NCI-H1092 (cell line): ENCODE results near the gene ATG4D.
"Not testable (repeated sequence)": the region's sequence is repeated elsewhere in the genome, so short reads cannot be mapped to it uniquely, and the experiment has no call there.

Source experiments
- DNase-seq: peaks from one replicate; lab custom pipeline; 2025; lab: John Stamatoyannopoulos, UW

ATG4D gene

DNA sequence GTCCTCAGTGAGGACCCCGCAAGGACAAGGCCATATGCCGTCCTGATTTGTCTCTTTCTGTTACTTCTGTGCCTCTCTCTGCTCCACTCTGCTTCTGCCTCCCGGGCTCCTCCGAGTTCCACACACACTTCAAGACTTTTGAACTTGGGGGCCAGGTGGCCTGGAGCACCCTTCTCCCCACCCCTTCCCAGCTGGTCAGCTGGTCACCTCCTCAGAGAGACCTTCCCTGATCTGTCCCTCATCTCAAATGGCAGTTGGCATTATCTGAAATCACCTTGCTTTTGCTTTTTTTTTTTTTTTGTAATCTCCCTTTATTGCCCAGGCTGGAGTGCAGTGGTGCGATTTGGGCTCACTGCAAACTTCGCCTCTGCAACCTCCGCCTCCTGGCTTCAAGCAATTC, 24.3 kb upstream of the ATG4D start:
- no peak for DNase-seq

DNA sequence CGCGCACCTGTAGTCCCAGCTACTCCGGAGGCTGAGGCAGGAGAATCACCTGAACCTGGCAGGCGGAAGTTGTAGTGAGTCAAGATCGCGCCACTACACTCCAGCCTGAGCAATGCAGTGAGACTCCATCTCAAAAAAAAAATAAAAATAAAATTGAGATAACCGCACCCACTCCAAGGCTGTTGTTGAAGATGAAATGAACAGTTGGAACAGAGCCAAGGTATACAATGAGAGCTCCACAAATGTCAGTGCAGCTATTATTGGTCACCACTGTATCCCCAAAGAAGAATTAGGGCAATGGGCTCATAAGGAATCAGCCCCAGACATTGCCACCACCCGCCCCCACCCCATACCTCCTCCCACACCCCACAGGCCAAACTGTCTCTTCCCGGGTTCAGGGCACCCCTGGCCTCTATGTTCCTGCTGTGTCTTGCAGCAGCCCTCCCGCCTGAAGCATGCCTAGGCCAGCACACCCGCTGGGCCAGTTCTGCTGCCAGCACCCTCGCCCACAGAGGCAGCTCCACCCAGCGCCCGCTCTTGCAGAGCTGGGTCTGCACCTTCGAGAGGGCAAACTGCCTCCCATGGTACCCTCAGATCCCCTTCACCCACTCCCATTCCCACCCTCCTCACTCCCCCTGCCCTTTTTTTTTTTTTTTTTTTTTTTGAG, 22.9 kb upstream of the ATG4D start:
- DNase-seq = no peak

DNA sequence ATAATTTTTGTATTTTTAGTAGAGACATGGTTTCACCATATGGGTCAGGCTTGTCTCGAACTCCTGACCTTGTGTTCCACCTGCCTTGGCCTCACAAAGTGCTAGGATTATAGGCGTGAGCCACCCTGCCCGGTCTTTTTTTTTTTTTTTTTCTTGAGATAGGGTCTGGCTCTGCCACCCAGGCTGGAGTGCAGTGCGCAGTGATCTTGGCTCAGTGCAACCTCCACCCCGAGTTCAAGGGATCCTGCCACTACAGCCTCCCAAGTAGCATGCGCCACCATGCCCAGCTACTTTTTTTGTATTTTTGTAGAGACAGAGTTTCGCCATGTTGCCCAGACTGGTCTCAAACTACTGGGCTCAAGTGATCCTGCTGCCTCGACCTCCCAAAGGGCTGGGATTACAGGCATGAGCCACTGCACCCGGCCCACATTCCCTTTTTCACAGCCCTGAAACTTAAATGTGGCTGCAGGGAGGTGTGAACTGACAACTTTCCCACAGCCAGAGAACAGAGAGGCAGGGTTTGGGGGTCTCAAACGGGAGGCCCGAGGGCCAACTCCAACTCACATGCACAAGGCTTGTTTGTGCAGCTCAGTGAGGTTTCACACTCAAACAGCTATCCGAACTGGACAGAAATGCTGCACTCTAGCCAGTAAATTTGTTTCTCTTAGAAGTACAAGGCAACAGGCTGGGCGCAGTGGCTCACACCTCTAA, 22.1 kb upstream of the ATG4D start:
- DNase-seq = no peak

DNA sequence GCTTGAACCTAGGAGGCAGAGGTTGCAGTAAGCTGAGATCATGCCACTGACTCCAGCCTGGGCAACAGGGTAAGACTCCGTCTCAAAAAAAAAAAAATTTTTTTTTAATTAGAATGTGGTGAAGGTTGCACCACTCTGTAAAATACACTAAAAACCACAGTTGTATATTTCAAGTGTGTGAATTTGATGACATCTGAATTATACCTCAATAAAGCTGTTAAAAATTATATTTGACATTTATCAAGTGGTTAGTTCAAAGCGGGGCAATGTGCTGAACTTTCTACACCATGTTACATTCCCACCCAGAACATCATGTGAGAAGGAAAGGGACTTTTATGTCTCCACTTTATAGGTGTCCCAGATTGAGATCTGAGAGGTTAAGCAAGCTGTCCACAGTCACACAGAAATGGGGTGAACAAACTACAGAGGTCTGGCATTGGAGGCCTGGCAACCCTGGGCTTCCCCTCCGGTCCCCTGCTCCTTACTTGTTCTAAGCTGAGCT, 20.5 kb upstream of the ATG4D start:
- DNase-seq = no peak

DNA sequence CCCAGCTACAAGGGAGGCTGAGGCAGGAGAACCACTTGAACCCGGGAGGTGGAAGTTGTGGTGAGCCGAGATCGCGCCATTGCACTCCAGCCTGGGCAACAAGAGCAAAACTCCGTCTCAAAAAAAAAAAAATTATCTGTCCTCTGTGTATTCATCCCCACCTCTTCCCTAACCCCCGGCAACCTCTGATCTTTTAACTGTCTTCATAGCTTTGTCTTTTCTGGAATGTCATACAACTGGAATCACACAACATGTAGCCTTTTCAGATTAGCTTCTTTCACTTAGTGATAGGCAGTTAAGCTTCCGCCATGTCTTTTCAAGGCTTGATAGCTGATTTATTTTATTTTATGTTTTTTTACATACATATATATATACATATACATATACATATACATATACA, 18.1 kb upstream of the ATG4D start:
- DNase-seq = no peak

DNA sequence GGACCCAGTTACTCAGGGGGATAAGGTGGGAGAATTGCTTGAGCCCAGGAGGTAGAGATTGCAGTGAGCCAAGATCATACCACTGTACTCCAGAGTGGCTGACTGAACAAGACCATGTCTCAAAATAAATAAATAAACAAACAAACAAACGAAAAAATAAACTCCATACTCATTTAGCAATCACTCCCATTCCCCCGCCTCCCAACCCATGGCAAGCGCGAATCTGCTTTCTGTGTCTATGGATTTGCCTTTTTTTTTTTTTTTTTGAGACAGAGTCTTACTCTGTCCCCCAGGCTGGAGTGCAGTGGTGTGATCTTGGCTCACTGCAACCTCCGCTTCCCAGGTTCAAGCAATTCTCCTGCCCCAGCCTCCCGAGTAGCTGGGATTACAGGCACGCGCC, 16.8 kb upstream of the ATG4D start:
- DNase-seq = not testable (repeated sequence)

DNA sequence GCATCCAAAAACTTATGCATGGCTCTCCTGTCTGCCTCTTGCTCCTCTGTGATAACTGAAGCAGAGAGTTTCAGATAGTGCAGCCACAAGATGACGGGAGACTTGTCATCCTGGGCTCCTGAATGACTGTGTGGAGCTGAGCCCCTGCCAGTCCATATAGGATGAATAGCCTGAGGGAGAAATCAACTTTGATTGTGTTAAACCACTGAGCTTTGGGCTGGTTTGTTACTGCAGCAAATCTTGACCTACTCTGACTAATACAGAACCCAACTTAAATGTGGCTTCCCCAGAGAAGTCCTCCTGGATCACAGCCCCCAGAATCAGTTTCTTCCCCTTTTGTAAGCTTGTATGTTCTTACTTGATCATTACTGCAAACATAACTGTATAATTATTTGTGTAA, 11.2 kb upstream of the ATG4D start:
- no peak for DNase-seq

DNA sequence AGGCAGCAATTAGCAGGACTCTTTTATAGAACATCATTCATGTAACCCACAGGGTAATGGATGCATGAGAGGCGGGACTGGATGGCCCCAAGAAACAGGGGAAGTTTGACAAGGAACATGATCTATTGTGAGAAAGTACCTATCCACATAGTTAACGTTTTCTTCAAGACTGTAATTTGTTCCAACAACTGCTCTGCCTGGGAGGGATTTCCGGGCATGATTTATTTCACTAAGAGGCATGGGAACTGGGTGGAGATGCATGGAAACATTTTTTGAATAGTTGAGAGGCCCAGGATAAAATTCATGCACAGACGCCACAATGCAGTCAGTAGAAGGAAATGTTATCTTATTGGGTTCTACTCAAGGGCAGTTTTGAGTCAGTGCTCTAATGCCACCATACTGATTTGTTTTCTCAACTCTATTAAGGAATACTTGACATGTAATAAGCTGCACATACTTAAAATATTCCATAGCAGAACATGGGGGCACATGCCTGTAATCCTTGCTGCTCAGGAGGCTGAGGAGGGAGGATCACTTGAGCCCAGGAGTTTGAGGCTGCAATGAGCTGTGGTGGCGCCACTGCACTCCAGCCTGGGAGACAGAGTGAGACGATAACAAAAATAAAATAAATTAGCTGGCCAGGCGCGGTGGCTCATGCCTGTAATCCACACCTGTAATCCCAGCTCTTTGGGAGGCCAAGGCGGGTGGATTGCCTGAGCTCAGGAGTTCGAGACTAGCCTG, 9.9 kb upstream of the ATG4D start:
- DNase-seq = no peak

DNA sequence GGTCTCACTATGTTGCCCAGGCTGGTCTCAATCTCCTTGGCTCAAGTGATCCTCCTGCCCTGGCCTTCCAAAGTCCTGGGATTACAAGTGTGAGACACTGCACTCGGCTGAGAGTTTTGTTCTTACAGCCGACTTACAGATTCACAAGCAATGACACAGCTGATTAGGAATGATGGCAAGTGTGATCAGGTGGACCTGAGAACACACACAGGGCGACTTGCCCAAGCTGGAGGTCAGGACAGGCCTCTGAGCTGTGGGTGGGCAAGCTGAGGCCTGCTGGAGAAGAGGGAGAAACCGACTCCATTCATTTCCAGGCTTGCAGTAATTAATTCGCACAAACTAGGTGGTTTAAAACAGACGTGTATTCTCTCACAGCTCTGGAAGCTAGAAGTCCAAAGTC, 8.1 kb upstream of the ATG4D start:
- DNase-seq = no peak

DNA sequence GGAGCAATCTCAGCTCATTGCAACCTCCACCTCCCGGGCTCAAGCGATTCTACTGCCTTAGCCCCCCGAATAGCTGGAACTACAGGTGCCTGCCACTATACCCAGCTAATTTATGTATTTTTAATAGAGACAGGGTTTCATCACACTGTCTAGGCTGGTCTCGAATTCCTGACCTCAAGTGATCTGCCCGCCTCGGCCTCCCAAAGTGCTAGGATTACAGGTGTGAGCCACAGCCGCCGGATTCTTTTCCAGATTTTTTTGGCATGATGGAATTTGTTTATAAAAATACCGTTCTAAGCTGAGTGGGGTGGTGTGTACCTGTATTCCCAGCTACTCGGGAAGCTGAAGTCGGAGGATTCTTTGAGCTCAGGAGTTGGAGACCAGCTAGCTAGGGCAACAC, 6.0 kb upstream of the ATG4D start:
- no peak for DNase-seq

DNA sequence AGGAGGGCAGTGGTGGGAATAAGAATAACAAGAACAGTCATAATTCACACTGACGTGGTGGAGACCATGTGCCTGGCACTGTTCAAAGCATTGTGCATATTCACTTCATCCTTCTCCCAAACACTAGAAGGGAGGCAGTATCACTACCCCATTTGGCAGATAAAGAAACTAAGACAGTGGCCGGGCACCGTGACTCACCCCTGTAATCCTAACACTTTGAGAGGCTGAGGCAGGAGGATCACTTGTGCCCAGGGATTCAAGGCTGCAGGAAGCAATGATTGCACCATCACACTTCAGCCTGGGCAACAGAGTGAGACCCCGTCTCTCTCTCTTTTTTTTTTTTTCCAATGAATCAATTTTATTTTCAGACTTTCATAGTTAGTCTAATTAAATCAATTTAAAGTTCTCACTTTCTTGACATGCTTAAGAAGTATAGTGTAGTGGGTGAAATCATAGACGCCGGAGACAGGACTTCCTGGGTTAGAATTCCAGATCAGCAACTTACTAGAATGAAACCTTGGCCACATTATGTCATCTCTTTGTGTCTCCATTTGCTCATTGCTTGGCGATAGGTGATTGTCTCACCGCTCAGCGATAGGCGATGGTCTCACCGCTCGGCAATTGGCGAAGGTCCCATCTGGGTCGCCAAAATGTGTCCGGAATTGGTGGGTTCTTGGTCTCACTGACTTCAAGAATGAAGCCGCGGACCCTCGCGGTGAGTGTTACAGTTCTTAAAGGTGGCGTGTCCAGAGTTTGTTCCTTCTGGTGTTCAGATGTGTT, 5.3 kb upstream of the ATG4D start:
- no peak for DNase-seq

DNA sequence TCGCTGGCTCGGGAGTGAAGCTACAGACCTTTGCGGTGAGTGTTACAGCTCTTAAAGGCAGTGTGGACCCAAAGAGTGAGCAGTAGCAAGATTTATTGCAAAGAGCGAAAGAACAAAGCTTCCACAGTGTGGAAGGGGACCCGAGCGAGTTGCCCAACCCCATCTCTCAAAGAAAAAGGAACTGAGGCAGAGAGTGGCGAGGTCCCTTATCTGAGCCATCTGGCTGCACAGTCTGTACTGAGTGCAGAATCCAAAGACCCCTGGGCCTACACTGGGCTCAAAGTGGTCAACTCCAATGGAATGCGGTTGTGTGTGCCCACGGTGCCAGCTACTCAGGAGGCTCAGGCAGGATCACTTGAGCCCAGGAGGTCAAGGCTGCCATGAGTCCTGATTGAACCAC, 4.7 kb upstream of the ATG4D start:
- DNase-seq = not testable (repeated sequence)

DNA sequence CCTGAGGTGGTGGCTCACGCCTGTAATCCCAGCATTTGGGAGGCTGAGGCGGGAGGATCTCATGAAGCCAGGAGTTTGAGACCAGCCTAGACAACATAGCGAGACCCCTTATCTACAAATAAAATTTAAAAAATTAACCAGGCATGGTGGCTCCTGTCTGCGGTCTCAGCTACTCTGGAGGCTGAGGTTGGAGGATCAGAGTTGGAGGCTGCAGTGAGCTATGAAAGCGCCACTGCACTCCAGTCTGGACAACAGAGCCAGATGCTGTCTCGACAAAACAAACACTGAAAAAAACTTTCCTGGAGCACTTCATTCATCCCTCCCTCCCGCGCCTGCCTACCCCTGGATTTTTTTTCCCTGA, 665 bp upstream of the ATG4D start:
- no peak for DNase-seq

DNA sequence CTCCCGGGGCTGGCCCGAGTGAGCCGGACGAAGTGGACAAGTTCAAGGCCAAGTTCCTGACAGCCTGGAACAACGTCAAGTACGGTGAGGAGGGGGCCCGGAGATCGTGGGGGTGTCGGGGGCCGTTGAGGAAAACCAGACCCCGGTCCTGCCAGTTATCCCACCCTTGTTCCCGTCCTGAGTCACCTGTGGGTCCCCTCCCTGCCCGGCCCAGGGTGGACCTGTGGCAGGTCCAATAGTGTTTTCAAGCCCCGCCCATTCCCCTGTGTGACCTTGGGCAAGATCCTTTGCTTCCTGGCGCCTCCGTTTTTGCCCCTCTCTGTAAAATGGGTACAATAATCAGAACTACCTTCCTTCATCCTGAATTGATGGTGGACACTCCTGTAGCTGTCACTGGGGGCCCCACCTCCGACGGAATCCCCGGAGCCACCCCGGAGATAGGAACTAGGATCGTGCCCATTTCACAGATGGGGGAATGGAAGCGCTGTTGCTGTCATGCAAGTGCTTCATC, 593 bp downstream of the ATG4D start:
- no peak for DNase-seq

DNA sequence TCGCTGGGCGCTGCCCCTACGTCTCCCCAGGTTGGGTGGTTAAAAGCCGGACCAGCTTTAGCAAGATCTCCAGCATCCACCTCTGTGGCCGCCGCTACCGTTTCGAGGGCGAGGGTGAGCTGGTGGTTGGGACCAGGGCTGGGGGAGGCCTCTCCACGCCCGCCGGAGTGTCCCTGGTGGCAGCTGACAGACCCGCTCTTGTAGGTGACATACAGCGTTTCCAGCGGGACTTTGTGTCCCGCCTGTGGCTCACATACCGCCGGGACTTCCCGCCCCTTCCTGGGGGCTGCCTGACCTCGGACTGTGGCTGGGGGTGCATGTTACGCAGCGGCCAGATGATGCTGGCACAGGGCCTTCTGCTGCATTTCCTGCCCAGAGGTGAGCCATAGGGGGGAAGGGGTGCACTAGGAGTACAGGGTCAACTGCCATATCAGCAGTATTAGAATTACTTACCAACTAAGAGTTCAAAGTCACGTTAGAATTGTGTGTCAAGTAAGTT, 1.1 kb downstream of the ATG4D start:
- no peak for DNase-seq

DNA sequence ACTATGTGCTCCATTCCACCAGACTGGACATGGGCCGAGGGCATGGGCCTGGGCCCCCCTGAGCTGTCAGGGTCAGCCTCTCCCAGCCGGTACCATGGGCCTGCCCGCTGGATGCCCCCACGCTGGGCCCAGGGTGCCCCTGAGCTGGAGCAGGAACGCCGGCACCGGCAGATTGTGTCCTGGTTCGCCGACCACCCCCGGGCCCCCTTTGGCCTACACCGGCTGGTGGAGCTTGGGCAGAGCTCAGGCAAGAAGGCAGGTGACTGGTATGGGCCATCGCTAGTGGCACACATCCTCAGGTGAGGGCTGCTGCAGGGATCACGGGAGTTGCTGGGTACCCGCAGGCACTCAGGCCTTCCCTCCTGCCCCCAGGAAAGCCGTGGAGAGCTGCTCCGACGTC, 3.1 kb downstream of the ATG4D start:
- no peak for DNase-seq

DNA sequence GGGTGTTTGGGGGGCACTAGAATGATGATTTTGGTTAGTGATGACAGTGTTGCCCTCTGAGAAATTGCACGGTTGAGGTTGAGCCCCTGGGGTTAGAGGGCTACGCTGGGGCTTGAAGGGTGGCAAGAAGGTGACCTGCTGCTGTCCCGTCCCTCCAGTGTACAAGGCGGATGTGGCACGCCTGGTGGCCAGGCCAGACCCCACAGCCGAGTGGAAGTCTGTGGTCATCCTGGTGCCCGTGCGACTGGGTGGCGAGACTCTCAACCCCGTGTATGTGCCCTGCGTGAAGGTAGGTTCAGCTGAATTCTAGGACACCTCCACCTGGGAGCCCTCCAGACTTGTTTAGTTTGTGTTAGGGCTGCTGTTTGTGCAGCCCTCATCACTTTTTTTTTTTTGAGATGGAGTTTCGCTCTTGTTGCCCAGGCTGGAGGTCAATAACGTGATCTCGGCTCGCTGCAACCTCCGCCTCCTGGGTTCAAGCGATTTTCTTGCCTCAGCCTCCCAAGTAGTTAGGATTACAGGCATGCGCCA, 5.1 kb downstream of the ATG4D start:
- no peak for DNase-seq

DNA sequence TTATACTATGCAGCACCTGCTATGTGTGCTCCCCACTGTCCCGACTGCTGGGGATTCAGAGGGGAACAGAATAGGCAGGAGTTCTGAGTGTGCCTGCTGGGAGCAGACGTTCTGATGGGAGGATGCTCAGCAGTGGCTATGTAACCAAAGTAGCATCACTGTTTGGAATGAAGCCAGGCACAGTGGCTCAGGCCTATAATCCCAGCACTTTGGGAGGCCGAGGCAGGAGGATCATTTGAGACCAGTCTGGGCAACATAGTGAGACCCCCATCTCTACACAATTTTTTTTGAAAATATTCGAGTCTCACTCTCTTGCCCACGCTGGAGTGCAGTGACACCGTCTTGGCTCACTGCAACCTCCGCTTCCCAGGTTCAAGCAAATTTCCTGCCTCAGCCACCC, 6.0 kb downstream of the ATG4D start:
- DNase-seq = no peak

DNA sequence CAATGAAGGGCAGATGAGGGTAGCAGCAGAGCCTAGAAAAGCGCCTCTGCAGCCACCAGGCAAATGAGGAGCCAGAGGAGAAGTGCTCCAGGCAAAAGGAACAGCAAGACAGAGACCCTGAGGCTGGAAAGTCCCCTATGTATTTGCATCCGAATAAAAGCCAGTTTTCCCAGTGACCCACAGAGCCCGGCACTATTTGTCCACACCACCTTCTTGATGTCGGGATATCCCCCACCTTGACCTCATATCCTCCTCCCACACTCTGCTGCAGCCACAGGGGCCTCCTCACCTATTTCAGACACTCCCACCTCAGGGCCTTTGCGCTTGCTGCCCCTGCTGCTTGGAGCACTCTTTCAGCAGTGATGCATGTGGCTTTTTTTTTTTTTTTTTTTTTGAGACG, 6.6 kb downstream of the ATG4D start:
- no peak for DNase-seq

DNA sequence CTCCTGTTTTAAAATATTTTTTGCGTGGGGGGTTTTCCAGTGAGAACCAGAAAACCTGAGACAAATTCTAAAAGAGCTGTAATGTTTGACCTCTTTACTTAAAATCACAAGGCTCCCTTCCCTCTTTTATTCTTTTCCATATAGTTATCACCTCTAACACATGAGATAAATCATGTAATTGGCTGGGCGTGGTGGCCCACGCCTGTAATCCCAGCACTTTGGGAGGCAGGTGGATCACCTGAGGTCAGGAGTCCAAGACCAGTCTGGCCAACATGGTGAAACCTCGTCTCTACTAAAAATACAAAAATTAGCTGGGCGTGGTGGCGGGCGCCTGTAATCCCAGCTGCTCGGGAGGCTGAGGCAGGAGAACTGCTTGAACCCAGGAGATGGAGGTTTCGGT, 7.3 kb downstream of the ATG4D start:
- not testable (repeated sequence) for DNase-seq

DNA sequence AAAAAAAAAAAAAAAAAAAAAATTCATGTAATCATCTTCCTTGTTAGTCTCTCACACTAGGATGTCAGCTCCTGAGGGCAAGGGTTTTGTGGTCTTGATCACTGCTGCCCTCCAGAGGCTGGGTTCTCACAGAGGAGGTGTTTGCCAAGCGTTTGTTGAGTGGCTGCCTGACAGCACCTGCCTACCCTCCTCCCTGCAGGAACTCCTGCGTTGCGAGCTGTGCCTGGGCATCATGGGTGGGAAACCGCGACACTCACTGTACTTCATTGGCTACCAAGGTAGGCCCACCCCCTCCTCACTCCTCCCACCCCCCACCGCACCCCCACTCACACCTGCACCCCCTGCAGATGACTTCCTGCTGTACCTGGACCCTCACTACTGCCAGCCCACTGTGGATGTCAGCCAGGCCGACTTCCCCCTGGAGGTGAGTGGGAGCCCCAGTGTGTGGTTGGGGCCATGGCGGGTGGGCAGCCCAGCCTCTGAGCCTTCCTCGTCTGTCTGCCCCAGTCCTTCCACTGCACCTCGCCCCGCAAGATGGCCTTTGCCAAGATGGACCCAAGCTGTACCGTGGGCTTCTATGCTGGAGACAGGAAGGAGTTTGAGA, 8.1 kb downstream of the ATG4D start:
- no peak for DNase-seq
